DLD1 (cell line): ENCODE results near the gene PRTG.
"Not testable (repeated sequence)": the region's sequence is repeated elsewhere in the genome, so short reads cannot be mapped to it uniquely, and the experiment has no call there.

Source experiments
- in situ Hi-C: cut with HindIII; loops from 2 replicates; pipeline ENCODE4 v1.10.0; 2017; ENCODE audit warnings: low sequenced_read_pairs

Gene PRTG

GRCh38 chr15:55743729-55744655 is 1.0 kb upstream of the PRTG start:
- in situ Hi-C loops: no loop called here

- in situ Hi-C loops: no loop called here
Observed at GRCh38 chr15:55742498-55742926, 440 bp downstream of the PRTG start.

- in situ Hi-C loops: no loop called here
Observed at GRCh38 chr15:55741833-55742497, 987 bp downstream of the PRTG start.

GRCh38 chr15:55740981-55741832 is 1.7 kb downstream of the PRTG start:
- in situ Hi-C loops: no loop called here

DNA sequence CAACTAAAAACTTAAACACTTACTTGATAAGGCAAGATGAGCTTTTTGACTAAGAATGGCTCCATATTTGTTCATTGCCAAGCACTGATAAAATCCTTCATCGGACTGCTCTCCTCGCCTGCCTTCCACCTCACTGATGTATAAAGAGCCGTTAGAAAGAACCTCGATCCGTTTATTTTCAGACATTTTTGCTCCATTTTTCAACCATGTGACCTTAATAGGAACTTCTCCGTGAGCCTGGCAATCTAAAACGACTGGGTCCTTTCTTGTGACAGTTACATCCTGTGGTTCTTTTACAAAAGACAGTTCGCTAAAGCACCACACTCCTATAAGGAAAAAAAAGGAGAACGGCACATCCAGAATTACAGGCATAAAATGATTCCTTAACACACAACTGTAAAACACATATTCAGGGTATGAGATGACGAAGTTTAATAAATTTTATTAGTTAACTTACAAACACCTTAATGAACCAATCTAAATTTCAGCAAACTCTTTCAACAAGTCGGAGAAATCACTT is 2.5 kb downstream of the PRTG start:
- in situ Hi-C loops: no loop called here

GRCh38 chr15:55739641-55740040 is 3.3 kb downstream of the PRTG start:
- in situ Hi-C loops: no loop called here

DNA sequence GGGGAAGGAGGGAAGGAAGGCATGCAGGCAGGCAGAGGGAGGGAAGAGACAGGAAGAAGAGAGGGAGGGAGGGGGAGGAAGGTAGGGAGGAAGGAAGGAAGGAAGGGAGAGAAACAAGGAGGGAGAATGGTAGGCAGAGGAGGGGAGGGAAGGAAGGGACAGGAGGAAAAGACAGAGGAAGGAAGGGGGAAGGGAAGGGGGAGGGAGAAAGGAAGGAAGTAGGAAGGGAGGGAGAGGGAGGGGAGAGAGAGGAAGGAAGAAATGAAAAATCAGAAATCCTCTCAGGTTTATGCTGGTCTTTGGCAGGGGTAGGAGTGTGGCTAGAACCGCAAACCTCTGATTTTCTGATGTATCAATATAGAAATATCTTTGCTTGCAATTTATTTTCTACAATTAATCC is 4.2 kb downstream of the PRTG start:
- in situ Hi-C loops: no loop called here

GRCh38 chr15:55737373-55737772 is 5.6 kb downstream of the PRTG start:
- in situ Hi-C loops: no loop called here

- in situ Hi-C loops: no loop called here
Observed at GRCh38 chr15:55736756-55737155, 6.2 kb downstream of the PRTG start.

GRCh38 chr15:55734641-55735040 is 8.3 kb downstream of the PRTG start:
- in situ Hi-C loops: no loop called here

GRCh38 chr15:55733461-55733860 is 9.5 kb downstream of the PRTG start:
- in situ Hi-C loops: not testable (repeated sequence)

- in situ Hi-C loops: no loop called here
Observed at GRCh38 chr15:55721554-55722185, 21.3 kb downstream of the PRTG start.

DNA sequence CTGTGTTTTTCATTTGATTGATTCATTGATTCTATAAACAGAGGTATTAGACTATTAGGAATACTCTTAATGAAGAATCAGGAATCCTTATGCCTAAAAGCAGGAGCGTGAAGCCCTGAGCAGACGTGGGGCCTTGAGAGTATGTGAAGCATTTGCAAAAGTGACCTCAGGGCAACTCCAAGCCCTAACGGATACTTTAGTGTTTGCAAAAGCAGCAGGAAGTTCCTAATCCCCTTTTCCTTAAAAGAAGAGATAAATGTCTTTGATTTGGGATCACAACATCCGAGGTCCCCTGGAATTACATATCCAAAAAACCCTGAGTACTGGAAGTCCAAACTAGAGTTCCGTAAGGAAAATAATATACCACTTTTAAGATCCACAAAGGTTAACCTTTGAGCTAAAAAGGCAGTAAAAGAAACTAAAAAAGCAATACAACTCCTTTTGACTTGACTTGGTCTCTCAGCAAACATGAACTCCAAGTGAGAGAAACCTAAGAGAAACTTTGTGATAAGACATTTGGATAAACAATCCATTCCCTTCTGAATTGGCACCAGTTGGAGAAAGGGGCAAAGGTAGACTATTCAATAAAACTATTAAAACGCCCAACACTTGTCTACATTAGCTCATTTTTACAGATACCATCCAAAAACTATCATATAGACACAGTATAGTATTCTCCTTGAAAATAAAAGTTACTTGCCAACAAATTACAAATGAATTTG is 27.4 kb downstream of the PRTG start:
- in situ Hi-C loops: no loop called here

GRCh38 chr15:55714064-55714463 is 28.9 kb downstream of the PRTG start:
- in situ Hi-C loops: no loop called here

GRCh38 chr15:55712363-55712762 is 30.6 kb downstream of the PRTG start:
- in situ Hi-C loops: no loop called here

- in situ Hi-C loops: no loop called here
Observed at GRCh38 chr15:55710286-55710685, 32.7 kb downstream of the PRTG start.

- in situ Hi-C loops: no loop called here
Observed at GRCh38 chr15:55709458-55709857, 33.5 kb downstream of the PRTG start.

GRCh38 chr15:55708720-55709119 is 34.2 kb downstream of the PRTG start:
- in situ Hi-C loops: no loop called here

DNA sequence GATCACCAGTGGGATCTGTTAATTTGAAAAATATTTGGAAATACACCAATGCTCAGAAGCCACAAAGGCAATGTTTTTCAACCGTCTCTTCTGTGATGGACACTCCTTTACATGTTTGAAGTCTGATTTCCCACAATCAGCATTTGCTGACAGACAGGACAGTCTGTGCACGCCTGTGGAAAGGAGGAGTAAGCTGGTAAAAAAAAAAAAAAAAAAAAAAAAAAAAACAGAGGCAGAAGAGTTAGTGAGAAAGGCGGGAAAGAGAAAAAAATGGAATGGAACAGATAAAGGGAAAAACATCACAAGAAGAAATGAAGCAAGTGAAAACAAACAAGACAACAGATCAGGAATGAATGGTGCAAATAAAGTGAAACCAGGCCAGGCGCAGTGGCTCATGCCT is 35.0 kb downstream of the PRTG start:
- in situ Hi-C loops: no loop called here

- in situ Hi-C loops: no loop called here
Observed at GRCh38 chr15:55707518-55707917, 35.4 kb downstream of the PRTG start.
